Fibroblast of skin of back (primary cell): ENCODE measurements around the gene PEA15.

Experiments used
- DNase-seq: peaks from one replicate; pipeline ENCODE4 v3.0.0-alpha.2; 2013

The PEA15 gene

DNA sequence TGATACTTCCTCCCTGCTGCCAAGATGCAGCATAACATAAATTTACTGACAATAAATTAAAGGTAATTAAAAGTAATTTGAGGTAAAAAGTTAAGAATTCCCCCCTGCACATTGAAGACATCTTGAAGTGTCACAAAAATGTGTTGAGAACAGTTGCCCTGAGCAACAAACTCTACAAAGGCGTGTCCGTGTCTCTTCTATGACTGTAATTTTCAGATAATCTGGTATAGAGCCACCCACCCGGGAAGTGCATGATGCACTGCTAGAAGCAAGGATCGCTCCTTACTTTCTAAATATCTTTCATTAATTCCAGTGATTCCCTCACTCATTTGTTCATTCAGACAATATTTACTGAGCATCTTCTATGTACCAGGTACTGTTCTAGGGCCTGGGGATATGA lies 25.8 kb upstream of the PEA15 start:
- no peak for DNase-seq

DNA sequence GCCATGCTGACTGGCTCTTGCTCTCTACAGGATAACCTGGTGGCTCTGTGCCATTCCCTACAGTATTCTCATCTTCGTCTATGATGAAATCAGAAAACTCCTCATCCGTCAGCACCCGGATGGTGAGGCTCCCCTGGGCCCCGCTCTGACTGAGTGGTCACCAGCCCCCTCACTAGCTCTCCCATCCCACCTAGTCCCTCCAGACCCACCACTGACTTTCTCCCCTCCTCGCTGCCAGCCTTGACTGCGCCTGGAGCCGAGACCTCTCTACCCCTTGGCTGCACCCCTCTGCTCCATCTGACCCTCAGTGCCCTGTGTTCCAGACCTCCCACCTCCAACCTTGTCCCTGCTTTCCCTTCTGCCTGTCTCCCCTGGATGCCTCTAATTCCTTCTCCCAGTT lies 18.9 kb upstream of the PEA15 start:
- DNase-seq, result no peak

DNA sequence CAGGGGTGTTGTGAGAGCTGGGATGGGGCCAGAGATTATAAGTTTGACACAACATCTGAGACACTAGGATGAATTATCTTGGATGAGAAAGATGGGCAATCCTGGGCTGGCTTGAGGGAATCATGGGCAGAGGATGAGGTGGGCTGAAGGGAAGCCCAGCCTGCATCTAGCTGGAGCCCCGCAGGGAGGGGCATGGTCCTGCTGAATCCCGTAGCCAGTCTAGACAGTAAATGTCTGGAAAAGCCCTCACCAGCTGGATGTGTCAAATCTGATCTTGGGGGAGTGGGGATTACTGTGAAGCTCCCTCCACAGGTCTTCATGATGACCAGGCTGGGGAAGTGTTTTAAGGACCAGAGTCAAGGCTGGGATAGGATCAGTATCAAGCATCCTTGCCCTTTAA lies 18.5 kb upstream of the PEA15 start:
- no peak for DNase-seq

DNA sequence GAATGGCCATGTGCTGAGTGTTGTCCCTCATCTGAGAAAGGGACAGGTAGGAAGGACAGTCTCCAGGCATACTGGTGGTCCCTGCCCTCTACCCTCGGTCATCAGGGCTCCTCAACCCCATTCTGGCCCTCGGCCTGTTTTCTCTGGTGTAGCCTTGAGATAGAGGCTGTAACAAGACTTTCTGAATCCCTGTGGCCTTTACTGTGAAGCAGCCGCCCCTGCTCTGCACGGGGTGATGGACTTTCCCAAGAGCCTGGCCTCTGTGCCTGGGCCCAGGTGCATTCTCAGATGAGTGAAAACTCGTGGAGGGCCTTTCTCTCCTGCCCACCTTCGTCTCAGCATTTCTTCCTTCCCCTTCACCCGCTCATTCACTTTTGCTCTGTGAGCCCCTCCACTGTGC lies 17.8 kb upstream of the PEA15 start:
- no peak for DNase-seq

DNA sequence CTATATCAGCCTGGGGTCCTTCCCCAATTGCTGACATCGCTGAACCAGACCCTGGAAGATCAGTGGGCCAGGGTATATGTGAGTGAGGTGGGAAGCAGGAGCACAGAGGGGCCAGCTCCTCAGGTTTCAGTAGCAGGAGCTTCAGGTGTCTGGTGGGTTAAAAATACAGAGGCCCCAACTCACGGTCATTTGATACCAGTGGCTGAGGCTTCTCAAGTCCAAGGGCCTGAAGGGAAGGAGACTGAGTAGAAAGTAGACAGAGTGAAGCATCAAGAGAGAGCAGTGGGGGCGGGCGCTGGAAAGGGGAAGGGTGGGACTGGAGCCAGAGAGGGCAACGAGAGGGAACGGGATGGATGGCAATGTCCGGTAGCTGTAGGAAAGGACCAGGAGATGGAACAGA lies 16.8 kb upstream of the PEA15 start:
- no peak for DNase-seq

DNA sequence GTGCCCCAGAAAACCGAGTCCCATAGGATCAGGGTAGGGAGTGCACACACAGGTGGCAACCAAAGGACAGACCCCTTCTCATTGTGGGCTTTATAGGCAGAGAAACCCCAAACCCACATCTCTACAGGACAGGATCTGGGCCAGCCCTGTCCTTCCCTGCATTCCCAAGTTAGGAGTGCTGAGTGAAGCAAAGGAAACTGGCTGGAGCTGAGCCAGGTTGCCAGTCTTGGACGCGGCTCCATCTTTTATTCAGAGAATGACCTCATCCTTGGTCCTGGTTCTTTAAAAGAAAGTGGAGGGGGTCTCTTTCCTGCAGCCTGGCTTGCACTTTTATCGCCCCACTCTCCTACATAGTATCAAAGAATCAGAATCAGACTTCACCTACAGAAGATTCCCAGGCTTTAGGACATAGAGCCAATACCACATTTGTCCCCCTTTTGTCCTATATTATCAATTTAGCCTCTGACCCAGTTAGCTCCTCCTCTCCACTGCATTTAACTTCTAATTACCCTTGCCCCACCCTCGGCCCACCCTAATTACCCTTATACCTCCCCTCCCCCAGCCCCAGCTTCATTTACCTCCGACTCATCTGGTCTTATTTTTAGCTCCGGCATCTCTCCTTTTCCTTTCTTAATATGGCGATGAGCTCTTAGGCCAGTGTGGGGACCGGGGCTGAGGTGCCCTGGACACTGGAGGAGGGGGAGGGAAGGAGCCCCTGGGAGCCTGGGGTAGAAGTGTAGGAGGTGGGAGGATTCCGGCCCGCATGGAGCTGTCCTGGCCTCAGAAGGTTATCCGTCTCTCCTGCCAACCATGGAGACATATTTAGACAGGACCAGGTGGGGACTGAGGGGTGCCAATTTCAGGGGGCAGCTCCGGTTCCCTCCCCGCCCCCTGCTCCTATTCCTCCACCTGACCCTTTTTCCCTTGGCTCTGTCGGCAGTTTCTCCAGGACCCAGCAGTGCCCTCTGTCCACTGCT lies 15.2 kb upstream of the PEA15 start, which contains the start of gene CASQ1:
Gene CASQ1, plus strand, starts transcription at position 927 of the 977 bp plus-strand sequence. CDS start 177 bp downstream, outside the sequence.
- peak; percentile 60 for DNase-seq

DNA sequence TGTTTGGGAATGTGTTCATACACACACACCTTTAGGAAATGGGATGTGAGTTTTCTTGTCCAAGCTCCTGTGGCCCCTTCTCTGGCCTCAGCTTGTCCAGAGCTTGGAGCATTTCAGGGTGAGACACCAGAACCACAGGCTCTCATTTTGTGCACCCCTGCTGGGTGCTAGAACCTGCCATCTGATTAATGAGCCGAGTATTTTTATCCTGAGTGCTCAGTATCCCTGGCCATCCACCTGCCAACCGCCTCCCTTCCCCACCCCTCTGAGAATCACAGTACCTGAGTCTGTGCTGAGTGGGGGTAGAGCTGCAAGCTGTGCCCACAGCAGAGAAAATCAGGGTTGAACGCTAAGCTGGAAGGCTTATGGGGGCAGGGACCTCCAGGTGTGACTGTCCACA lies 13.4 kb upstream of the PEA15 start:
- no peak for DNase-seq

DNA sequence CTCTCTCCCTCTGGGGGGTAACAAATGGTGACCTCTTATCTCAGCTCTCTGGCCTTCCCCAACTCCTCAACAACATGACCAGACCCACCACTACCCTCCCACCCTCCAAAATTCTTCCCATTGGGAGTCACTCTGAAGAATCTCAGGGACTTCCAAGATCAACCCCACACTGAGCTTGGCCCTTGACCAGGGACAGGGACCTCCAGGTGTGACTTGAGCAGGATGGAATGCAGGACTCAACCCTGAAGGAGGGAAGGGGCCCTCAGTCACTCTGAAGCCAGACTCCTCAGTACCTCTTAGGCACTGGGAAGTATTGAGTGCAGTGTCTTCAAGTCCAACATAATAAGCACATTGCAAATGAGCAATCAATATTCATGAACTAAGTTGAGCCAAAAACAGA lies 12.9 kb upstream of the PEA15 start:
- peak; percentile 39 for DNase-seq

DNA sequence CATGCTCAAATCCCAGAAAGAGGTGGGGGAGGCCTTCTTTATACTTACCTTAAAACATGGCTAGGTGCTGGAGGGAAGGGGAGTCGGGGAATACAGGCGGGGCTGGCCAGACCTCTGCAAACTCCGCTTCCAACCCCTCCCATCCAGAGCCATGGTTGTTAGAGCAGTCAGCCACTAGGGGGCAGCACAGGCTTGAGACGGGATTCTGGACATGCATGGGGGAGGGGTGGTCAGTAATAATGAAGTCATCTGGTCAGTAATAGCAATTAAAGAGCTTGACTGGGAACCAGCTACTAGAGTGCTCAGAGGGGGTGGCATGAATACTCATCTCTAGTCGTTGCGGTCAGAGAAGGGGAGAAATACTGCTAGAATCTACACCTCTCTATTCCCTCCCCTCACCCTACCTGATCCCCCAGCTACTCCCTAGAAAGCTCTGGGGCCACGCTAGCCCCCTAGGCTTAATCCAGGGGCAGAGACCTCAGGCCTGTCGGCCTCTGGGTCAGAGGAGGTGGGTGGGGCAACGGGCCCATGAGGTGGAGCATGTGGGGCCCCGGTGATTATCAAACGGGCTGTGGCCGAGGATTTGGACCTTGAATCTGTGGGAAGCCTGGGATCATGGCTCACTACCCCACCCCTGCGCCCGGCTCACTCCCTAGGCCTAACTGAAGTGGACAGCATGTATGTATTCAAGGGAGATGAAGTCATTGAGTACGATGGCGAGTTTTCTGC lies 11.9 kb upstream of the PEA15 start:
- DNase-seq, result peak; percentile 81

DNA sequence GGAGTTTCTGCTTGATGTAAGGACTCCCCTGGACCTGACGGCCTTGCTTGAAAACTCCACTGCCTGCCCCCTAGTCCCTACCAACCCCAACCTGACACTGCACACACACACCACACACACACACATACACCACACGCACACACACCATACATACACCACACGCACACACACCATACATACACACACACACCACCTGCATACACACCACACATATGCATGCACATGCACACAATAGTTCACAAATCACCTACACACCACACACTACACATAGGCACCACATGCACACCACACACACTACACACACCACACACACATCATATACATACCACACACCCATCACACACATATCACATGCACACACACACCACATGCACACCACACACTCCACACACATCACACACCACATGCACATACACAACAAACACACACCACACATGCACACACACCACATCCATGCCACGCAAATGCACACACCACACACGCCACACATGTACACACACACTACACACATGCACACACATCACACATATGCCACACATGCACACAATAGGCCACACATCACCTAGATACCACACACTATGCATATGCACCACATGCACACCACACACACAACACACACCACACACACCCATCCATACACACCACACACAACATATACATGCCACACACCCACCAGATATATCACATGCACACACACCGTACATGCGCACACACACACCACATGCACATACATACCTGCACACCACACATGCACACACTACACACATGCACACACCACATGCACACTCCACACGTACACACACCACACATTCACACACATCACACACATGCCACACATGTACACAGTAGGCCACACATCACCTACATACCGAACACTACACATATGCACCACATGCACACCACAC lies 11.1 kb upstream of the PEA15 start:
- no peak for DNase-seq

DNA sequence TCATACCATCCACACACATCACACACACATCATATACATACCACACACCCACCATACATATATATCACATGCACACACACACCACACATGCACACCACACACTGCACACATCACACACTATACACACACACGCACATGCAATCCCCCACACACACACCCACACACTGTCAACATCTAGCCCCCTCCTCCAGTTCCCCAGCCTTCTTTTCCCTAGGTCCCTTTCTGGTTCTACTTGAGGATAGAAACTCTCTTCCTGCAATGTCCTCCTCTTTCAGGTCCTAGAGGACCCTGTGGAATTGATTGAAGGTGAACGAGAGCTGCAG lies 10.5 kb upstream of the PEA15 start:
- no peak for DNase-seq

DNA sequence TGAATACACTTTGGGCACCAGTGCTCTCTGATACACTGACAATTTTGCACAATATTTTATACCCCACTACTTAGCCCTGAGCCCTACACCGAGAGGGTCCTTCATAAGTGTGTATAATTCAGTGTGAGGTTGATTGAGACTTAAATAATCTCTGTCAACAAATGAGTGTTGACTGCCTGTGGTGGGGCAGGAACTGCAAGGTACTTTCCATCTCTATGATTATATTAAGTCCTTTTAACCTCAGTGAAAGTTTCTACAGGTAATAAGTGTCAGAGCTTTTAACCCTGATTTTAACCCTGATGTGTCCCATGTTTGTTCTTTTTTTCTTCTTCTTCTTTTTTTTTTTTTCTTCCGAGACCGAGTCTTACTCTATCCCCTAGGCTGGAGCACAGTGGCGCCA lies 9.0 kb upstream of the PEA15 start:
- no peak for DNase-seq

DNA sequence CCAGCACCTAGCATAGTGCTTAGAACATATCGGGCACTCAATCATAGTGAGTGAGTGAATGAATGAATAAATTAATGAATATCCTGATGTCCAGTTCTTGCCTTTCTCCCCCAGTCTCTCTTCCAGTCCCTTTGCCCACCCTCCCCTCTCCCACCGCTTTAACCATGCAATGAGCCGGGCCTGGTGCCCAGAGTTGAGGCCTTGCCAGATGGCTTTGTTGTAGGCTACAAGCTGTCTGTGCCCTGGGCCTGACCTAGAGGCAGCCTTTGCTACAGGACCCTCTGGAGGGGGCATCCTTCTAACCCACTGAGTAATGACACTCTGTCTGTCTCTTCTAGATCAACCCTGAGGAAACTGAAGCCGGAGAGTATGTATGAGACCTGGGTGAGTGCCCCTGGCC lies 8.0 kb upstream of the PEA15 start:
- DNase-seq, result no peak

DNA sequence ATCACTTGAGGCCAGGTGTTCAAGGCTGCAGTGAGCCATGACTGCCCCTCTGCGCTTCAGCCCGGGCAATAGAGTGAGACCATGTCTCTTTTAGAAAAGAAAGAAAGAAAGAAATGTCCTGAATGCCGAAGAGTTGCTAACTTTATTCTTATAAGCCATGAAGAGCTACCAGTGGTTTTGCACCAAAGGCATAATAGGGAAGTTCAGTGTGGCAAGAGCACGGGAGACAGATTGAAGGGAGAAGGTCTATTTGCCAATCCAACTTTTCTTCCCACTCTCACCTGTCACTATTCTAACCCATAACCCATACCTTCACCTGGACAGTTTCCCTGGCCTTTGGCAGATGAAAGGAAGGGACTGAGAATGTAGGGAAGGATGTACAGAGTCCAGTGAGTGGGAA lies 4.4 kb upstream of the PEA15 start:
- no peak for DNase-seq

DNA sequence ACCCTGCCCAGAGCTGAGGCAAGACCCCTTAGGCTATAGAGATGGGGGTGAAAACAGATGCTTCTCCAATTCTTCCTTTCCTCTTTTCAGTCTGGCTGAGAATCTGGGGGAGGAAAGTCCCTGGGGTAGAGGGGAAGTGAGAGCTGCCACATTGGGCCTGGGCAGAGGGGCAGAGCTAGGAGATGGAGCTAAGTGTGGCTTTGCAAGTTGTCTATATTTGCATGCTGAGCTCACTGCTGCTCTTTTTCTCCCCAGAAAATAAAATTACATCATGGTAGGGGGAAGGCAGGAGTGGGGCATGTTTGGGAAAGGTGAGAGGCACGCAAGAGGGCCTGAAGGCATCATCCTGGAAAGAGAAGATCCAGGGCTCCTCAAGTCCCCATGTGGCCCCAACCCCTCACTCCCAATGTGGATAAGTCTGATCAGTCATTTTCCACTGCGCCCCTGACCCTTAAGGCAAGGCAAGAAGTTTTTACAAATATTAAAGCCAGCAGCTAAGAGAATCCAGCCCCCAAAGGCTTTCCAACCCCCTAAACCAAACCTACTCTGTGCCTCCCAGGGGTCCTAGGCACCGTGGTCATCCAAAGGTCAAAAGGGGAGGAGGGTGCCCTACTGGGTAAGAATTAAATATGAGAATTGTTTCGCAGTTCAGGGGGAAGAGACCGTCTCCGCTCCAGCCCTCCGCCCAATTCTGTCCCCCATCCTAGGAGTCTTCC lies 500 bp upstream of the PEA15 start:
- no peak for DNase-seq

DNA sequence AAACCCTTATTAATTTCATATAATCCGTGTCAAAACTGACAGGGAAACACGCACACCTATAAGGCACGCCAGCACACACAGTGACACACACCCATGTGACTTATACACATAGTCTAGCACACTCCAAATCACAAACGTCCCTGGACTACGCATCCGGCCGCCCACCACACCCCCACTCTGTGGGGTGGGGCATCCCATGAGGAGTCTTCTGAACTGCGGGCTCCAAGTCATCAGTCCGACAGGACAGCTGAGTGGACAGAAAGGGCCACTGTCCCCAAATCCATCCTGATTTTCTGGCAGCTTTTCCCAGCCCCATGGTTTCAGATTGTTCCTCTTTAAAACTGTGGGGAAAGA lies 829 bp downstream of the PEA15 start:
- peak; percentile 81 for DNase-seq

DNA sequence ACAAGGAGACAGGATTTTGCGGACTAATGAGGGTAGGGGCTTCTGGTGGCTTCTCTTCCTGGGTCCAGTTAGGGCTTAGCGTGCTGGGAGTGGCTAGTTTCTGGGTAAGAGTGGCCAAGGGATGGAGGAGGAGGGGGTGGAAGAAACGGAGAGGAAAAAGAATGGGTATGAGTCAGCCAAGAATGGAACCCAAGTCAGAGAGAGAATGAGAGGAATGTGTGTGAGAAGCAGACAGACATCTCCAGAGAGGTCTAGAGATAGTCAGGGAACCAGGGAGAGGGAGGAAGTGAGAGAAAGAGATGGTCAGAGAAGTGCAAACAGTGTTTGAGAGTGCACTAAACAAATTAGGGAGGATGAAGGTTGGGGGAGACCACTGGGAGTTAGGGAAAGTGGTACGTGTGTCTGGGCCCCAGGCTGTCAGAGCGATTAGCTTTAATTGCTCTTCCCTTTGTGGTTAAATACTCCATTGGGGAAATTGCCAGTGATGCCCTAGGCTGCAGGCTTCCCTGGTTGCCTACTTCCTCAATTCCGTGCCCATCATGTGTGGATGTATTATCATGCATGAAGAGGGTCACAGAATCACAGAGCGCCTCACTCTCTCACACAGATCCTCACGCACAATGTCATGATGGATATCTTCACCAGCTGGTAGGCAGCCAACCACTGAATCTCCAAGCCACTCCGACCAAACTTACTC lies 1.4 kb downstream of the PEA15 start:
- DNase-seq, result peak; percentile 97

DNA sequence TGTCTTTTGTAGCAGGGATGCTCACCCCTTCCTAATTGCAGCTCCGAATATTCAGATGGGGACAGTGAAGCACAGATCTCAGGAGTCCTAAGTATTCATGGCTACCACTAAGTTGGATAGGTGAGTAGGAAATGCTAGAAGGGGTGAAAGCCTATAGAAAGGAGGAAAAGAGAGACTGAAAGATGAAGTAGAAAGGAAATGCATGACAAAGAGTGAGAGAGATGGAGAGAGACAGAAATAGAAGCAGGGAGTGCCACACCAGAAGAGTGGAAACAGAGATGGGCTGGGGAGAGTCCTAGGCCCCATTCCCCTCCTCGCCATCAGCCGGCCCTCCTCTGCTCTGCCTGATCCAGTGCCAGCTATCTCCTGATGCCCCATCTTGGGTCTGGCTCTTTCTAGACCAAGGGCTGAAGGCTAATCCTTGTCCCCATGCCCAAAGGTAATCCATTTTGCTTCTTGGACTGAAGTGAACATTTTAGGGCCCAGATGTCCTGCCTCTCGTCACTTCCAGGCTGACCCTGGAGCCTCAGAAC lies 2.0 kb downstream of the PEA15 start:
- DNase-seq, result no peak

DNA sequence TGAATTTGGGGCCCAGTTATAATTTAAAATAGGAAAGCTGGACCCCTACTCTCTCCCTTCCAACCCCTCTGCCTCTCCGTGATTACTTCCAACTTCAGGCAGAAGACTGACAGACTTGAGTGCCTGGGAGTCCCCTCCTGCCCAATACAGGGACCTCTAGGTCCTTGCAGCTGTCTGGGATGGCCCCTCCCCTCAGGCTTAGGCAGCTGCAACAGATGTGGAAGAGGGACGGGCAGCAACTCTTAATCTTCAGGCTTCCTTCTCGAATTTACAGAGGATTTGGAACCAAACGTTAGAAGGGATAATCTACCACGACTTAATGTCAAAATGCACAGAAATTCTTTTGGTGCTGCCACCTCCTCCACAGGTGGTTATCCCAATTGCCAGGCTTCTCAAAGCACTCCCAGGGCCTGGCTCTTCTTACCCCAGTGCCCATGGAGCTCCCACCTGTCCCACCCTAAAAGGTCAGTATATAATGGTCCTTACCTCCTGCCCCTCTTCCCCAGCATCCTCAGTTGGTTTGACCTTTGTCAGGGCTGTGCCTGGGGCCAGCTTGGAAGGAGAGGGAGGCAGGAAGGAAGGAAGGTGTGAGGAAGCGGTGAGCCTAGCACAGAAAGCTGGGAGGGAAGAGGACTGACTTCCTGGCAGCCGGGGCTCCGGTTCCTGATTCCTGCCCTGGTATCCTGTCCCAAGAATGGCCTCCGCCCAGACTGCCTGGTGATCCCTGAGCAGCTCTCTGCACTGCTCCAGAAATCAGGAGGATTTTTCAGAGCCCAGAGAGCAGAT lies 2.8 kb downstream of the PEA15 start:
- DNase-seq, result no peak

DNA sequence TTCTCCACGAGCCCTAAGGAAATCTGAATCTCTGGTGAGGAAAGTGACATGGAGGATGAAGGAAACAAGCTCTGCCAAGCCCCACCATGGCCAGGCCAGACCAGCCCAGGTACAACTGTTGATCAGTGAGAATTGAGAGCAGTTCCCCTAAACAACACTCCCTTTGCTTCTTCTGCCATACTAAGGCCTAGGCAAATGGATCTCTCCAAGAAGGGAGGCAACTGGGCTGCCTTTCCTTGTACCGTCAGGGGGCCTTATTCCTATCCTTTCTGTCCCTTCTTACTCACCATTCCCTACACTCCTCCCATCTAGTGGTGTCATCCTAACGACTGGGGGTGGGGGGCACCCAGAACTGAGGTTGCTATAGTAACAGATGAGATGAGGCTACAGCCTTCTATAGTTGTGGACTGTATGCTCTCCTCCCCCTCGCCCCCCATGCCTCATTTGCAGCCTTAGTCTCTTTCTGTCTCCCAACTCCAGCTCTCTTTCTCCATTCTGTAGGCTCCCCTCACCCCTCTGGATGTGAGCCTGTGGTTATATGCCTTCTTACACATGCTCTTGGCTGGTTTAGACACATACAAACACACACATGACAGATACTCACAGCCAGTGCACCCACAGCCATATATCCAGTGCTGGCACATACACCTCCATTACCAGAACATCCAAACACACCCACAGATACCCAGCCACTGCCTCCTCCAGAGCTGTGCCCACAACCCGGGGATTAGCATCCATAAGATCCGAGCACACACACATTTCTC lies 3.6 kb downstream of the PEA15 start:
- no peak for DNase-seq
